Fibroblast of mammary gland (primary cell): ENCODE results near the gene CLPX.

Experiments used
- DNase-seq: peaks from one replicate; pipeline ENCODE4 v3.0.0-alpha.2; 2010; ENCODE audit warnings: low read depth
- H3K4me3 ChIP-seq: 2 replicates; pipeline ENCODE4 v1.5.1; 2011; ENCODE audit warnings: low read depth, mild to moderate bottlenecking, low read length, moderate library complexity; ENCODE audit not compliant: control insufficient read depth
- TF ChIP-seq, protein P1 (sequence below): conservative IDR thresholded peaks from 2 replicates; pipeline ENCODE4 v1.5.1; 2011; ENCODE audit warnings: low read depth, low read length, inconsistent platforms; ENCODE audit not compliant: control insufficient read depth, insufficient read depth

CLPX gene

DNA sequence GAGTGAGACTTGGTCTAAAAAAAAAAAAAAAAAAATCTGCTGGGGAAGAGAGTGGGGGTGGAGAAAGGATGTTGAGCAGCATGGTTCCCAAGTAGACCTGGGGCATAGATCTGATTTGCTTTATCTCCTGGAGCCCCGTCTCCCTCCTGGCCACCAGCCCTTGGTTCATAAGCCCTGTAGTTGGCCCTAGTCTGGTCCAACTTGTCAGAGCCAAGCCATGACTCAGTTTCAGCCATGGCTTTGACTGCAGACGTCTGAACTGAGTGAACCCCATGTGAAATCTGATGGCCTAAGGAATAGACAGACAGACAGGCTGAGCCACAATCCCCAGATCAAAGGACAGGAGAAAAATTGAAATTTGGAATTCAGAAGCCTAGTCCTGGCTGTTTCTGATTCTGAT is 28.1 kb upstream of the CLPX start:
- TF ChIP-seq, protein P1, sequence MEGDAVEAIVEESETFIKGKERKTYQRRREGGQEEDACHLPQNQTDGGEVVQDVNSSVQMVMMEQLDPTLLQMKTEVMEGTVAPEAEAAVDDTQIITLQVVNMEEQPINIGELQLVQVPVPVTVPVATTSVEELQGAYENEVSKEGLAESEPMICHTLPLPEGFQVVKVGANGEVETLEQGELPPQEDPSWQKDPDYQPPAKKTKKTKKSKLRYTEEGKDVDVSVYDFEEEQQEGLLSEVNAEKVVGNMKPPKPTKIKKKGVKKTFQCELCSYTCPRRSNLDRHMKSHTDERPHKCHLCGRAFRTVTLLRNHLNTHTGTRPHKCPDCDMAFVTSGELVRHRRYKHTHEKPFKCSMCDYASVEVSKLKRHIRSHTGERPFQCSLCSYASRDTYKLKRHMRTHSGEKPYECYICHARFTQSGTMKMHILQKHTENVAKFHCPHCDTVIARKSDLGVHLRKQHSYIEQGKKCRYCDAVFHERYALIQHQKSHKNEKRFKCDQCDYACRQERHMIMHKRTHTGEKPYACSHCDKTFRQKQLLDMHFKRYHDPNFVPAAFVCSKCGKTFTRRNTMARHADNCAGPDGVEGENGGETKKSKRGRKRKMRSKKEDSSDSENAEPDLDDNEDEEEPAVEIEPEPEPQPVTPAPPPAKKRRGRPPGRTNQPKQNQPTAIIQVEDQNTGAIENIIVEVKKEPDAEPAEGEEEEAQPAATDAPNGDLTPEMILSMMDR: no peak
- DNase-seq: peak; percentile 43
- no peak overlapping the region for H3K4me3 ChIP-seq

DNA sequence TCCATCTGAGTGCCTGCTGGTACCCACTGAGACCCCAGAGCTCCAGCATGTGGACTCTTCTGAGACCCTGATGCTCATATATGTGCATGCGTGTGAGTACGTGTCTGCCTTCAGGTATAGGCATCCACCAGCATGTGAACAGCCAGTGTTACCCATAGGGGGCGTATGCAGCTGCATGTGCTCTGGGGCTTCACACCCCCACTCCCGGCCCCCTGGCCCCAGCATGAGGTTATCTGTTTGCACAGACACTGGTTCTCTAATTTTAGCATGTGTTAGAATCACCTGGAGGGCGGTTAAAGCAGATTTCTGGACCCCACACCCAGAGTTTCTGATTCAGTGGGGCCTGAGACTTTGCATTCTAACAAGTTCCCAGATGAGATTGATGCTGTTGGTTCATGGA is 27.0 kb upstream of the CLPX start:
- TF ChIP-seq, protein P1: peak; percentile 39

DNA sequence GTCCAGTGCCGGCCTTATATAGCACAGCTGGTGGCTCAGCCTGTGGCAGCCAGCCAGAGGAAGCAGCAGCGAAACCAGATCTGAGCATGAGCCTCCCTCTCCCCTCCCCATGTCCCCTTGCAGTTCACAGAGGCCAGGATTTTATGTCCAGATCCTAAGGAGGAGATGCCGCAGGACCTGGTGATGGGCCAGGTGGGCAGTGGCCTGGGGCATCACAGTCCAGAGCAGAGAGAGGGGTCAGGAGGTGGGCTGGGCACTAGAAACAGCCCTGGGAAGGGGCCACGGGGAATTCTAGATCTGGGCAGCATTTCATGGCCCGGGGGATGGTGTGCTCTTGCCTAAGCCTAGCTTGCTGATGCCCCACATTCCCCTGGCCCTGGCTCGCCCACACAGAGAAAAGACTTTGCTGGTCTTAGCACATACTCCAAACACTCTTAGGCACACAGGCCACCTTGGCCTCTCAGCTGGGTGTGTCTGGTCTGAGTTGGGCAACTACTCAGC is 26.4 kb upstream of the CLPX start:
- TF ChIP-seq, protein P1: no peak
- DNase-seq: peak; percentile 42
- no peak overlapping the region for H3K4me3 ChIP-seq

More for the DNA sequence above, 27.0 kb upstream of the CLPX start:
- H3K4me3 ChIP-seq: no peak overlapping the region
- no peak for DNase-seq

DNA sequence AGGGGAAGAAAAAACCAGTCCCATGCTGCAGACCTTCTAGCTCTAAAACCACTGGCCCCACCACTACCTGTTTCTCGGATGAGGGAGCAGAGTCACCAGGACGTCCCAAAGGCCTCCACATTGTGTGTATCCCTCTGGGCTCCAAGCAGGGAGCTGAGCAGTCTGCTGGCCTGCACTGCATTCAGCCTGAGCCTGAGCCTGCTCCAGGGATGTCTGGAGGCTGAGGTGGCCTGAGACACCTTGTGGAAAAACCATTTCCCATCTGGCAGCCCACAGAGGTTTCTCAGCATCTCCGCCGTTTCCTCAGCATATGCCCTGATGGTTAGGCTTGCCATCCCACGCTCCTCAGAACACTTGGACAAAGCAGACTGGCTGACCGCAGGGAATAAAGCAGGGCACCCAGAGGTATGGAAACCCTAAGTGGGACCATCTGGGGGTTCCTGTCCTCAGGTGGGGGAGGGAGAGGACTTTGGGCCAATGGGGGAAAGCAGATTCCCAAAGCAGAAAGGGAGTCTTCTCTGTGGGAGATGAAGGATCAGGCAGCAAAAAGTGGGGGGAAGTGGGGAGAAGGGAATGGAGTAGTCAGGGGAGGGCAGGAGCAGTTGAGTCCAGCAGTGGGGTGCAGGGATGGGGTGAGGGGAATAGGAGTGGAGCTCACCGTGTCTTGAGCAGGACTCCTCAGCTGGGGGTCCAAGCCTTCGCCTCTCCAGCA is 25.8 kb upstream of the CLPX start, which contains the start of gene CILP:
CILP (minus strand) TSS at position 704 of the 712 bp plus-strand sequence. CDS start 1,718 bp downstream, outside the sequence.
- TF ChIP-seq, protein P1: no peak
- no peak for DNase-seq

DNA sequence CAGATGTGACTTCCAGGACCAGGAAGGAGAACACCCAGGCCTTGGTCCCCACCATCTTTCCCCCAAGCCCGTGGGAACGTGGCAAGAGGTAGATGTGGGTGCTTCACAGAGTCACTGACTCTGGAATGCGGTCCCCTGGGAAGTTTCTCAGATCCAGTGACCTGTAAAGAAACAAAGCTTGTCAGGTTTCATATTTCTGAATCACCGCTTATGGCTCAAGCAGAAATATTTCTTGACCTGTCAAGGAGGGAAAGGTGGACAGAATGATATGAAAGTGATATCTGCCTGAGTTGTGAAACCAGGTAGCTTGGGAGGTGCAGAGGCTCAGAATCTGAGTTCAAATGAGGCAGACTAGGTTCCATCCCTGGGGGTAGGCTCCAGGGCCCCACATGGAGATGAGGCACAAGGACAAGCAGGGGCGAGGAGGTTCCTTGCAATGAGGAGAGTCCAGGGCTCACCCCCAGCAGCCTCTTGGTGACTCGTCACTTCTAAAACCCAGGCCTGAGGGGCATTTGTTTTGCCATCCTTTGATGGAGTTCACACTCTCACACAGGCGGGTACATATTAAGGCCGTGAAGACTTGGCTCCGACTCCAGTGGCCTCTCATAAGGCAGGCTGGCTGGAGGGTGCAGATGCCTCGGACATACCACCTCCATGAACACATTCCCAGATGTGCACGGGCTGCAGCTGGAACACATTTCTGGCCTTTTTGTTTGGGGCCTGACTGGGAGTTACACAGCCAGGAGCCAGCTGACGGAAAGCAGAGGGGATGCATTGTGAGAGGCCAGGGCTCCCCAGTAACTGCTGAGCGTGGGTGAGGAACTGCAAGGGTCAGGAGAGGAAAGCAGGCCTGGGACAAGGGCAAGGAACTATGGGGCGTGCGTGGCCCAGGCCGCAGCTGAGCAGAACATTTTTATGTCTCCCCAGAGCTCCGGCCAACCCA is 24.8 kb upstream of the CLPX start:
- DNase-seq: peak; percentile 7
- no peak overlapping the region for H3K4me3 ChIP-seq
- TF ChIP-seq, protein P1: no peak

More for the DNA sequence above, 25.8 kb upstream of the CLPX start, which contains the start of gene CILP:
- no peak within 1 kb of the TSS for H3K4me3 ChIP-seq

DNA sequence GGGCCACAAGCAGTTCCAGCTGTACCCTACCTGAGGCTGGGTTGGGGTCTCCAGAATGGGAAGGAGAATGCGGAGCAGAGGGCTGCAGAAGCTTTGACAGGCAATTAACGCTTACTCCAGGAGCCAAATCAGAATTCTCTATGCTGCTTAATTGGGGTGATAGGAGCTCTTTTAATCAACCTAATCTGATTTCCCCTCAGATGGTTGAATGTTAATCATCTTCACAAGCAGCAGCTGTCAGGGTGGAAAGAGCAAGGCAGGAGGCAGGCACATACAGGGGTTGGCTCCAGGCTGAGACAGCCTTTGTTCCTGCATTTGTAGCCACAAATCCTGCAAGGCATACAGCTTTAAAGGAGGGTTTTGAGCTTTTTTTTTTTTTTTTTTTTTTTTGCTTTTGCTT is 23.5 kb upstream of the CLPX start:
- TF ChIP-seq, protein P1: no peak
- DNase-seq: no peak
- no peak overlapping the region for H3K4me3 ChIP-seq
